Activated T-helper 1 cell treated with anti-CD3 and anti-CD28 coated beads, Interleukin-12 subunit alpha, Interleukin-12 subunit beta, Interleukin-2, Interleukin-4 antibody, amounts not matched to agents 30 ng/mL and 10 ng/mL and 1 ng/mL, durations not matched to agents 14 hours and 24 hours and 36 hours (primary cell): ENCODE data around the gene TOR1AIP2. TPM values are rescaled to one million over a fixed set of nuclear protein-coding genes. Genes with fewer than 3 reads are reported as not detected.

Experiments
- DNase-seq: peaks from one replicate; pipeline ENCODE4 v3.0.0; 2021; ENCODE audit warnings: low spot score
- H3K27ac Mint-ChIP-seq: one replicate; pipeline ENCODE4 v1.8.0; 2021; ENCODE audit warnings: mild to moderate bottlenecking, mixed read lengths
- H3K27me3 Mint-ChIP-seq: one replicate; pipeline ENCODE4 v1.8.0; 2022; ENCODE audit warnings: mild to moderate bottlenecking, moderate library complexity, mixed read lengths; ENCODE audit not compliant: insufficient read depth
- H3K36me3 Mint-ChIP-seq: one replicate; pipeline ENCODE4 v1.8.0; 2021; ENCODE audit warnings: low read depth, mixed read lengths
- H3K4me1 Mint-ChIP-seq: one replicate; pipeline ENCODE4 v1.8.0; 2021; ENCODE audit warnings: low read depth, mixed read lengths
- H3K4me3 Mint-ChIP-seq: one replicate; pipeline ENCODE4 v1.8.0; 2021; ENCODE audit warnings: mild to moderate bottlenecking, moderate library complexity, mixed read lengths
- H3K9me3 Mint-ChIP-seq: one replicate; pipeline ENCODE4 v1.8.0; 2021; ENCODE audit warnings: mixed read lengths
- intact Hi-C: fragments of 100-400 bp; cut with micrococcal nuclease; formaldehyde crosslinking; loops from one replicate; pipeline ENCODE4 v1.15.1; 2024
- total RNA-seq: library from RNA; stranded (reverse); gene quantifications from 2 replicates; pipeline ENCODE4 v1.2.3, GENCODE V29; 2022

Gene TOR1AIP2
- 61.0 and 62.6 TPM in 2 replicates for total RNA-seq

- peaks cover 65% of the 10 kb centered on the region for H3K4me1 Mint-ChIP-seq
- H3K9me3 Mint-ChIP-seq: no peaks in the 10 kb centered on the region
- peak; percentile 84 for DNase-seq
- intact Hi-C loops: loop anchor here (1.0 to 5.0 kb wide), 5 partner anchors 63 to 850 kb away; partner anchors contain the start of genes AXDND1, CEP350, FAM20B and QSOX1
- H3K27me3 Mint-ChIP-seq: no peaks in the 10 kb centered on the region
- H3K27ac Mint-ChIP-seq: peak within 1 kb of the TSS; percentile 83
- peaks cover 23% of the 10 kb centered on the region for H3K36me3 Mint-ChIP-seq
- peak within 1 kb of the TSS; percentile 95 for H3K4me3 Mint-ChIP-seq
Observed at GRCh38 chr1:179877586-179878265, at the start of gene TOR1AIP2. TSS of gene TOR1AIP2 (minus strand) at chr1:179877803. CDS start at chr1:179852665, 25,138 bp downstream.

GRCh38 chr1:179926850-179927205 lies 49.2 kb upstream of the TOR1AIP2 start:
- Mint-ChIP-seq H3K9me3 (no peaks in the 10 kb centered on the region), H3K27ac (no peak overlapping the region), H3K36me3 (peaks cover 8% of the 10 kb centered on the region), H3K27me3 (peaks cover 11% of the 10 kb centered on the region), H3K4me1 (no peaks in the 10 kb centered on the region), H3K4me3 (no peak overlapping the region)
- intact Hi-C loops: no loop called here
- no peak for DNase-seq

GRCh38 chr1:179925922-179926849 lies 48.6 kb upstream of the TOR1AIP2 start:
- Mint-ChIP-seq H3K9me3 (no peaks in the 10 kb centered on the region), H3K4me1 (no peaks in the 10 kb centered on the region), H3K27me3 (peaks cover 10% of the 10 kb centered on the region), H3K36me3 (peaks cover 11% of the 10 kb centered on the region), H3K27ac (no peak overlapping the region), H3K4me3 (no peak overlapping the region)
- intact Hi-C loops: no loop called here
- no peak for DNase-seq

GRCh38 chr1:179925302-179925701 lies 47.7 kb upstream of the TOR1AIP2 start:
- DNase-seq: no peak
- Mint-ChIP-seq H3K36me3 (peaks cover 11% of the 10 kb centered on the region), H3K4me3 (no peak overlapping the region), H3K9me3 (no peaks in the 10 kb centered on the region), H3K27ac (no peak overlapping the region), H3K4me1 (no peaks in the 10 kb centered on the region), H3K27me3 (peaks cover 3% of the 10 kb centered on the region)
- intact Hi-C loops: no loop called here

- intact Hi-C loops: no loop called here
- H3K36me3 Mint-ChIP-seq: peaks cover 14% of the 10 kb centered on the region
- H3K4me3 Mint-ChIP-seq: no peak overlapping the region
- no peaks in the 10 kb centered on the region for H3K9me3 Mint-ChIP-seq
- no peaks in the 10 kb centered on the region for H3K4me1 Mint-ChIP-seq
- DNase-seq: no peak
- H3K27ac Mint-ChIP-seq: no peak overlapping the region
- no peaks in the 10 kb centered on the region for H3K27me3 Mint-ChIP-seq
Observed at GRCh38 chr1:179924268-179924667, 46.7 kb upstream of the TOR1AIP2 start.

- no peak for DNase-seq
- no peak overlapping the region for H3K4me3 Mint-ChIP-seq
- peaks cover 6% of the 10 kb centered on the region for H3K4me1 Mint-ChIP-seq
- peaks cover 23% of the 10 kb centered on the region for H3K36me3 Mint-ChIP-seq
- H3K9me3 Mint-ChIP-seq: no peaks in the 10 kb centered on the region
- intact Hi-C loops: no loop called here
- H3K27ac Mint-ChIP-seq: no peak overlapping the region
- no peaks in the 10 kb centered on the region for H3K27me3 Mint-ChIP-seq
Observed at GRCh38 chr1:179923029-179923428, 45.4 kb upstream of the TOR1AIP2 start.

- no peak for DNase-seq
- Mint-ChIP-seq H3K9me3 (no peaks in the 10 kb centered on the region), H3K27me3 (no peaks in the 10 kb centered on the region), H3K27ac (no peak overlapping the region), H3K4me3 (no peak overlapping the region), H3K4me1 (peaks cover 10% of the 10 kb centered on the region), H3K36me3 (peaks cover 30% of the 10 kb centered on the region)
- intact Hi-C loops: no loop called here
Observed at GRCh38 chr1:179921981-179922872, 44.6 kb upstream of the TOR1AIP2 start.

GRCh38 chr1:179921472-179921871 lies 43.9 kb upstream of the TOR1AIP2 start:
- no peak overlapping the region for H3K27ac Mint-ChIP-seq
- peaks cover 31% of the 10 kb centered on the region for H3K36me3 Mint-ChIP-seq
- DNase-seq: no peak
- intact Hi-C loops: no loop called here
- H3K4me1 Mint-ChIP-seq: peaks cover 10% of the 10 kb centered on the region
- H3K9me3 Mint-ChIP-seq: no peaks in the 10 kb centered on the region
- no peaks in the 10 kb centered on the region for H3K27me3 Mint-ChIP-seq
- no peak overlapping the region for H3K4me3 Mint-ChIP-seq

GRCh38 chr1:179917601-179918429 lies 40.2 kb upstream of the TOR1AIP2 start:
- H3K36me3 Mint-ChIP-seq: peaks cover 24% of the 10 kb centered on the region
- intact Hi-C loops: loop anchor here (2.0 kb wide), 1 partner anchor 37 kb away; the partner anchor contains the start of gene CEP350

GRCh38 chr1:179911812-179912211 lies 34.2 kb upstream of the TOR1AIP2 start:
- intact Hi-C loops: no loop called here
- Mint-ChIP-seq H3K4me3 (no peak overlapping the region), H3K9me3 (no peaks in the 10 kb centered on the region), H3K27ac (no peak overlapping the region), H3K4me1 (peaks cover 5% of the 10 kb centered on the region), H3K27me3 (no peaks in the 10 kb centered on the region), H3K36me3 (peaks cover 21% of the 10 kb centered on the region)
- no peak for DNase-seq

More at GRCh38 chr1:179917601-179918429, 40.2 kb upstream of the TOR1AIP2 start:
- DNase-seq: no peak
- peaks cover 10% of the 10 kb centered on the region for H3K4me1 Mint-ChIP-seq
- H3K4me3 Mint-ChIP-seq: no peak overlapping the region
- H3K27ac Mint-ChIP-seq: no peak overlapping the region
- H3K9me3 Mint-ChIP-seq: no peaks in the 10 kb centered on the region
- no peaks in the 10 kb centered on the region for H3K27me3 Mint-ChIP-seq

GRCh38 chr1:179910934-179911333 lies 33.3 kb upstream of the TOR1AIP2 start:
- H3K4me3 Mint-ChIP-seq: no peak overlapping the region
- H3K27ac Mint-ChIP-seq: no peak overlapping the region
- no peaks in the 10 kb centered on the region for H3K27me3 Mint-ChIP-seq
- peaks cover 5% of the 10 kb centered on the region for H3K4me1 Mint-ChIP-seq
- H3K36me3 Mint-ChIP-seq: peaks cover 21% of the 10 kb centered on the region
- DNase-seq: no peak
- intact Hi-C loops: no loop called here
- H3K9me3 Mint-ChIP-seq: no peaks in the 10 kb centered on the region

GRCh38 chr1:179889589-179889988 lies 12.0 kb upstream of the TOR1AIP2 start:
- peaks cover 21% of the 10 kb centered on the region for H3K36me3 Mint-ChIP-seq
- no peak overlapping the region for H3K4me3 Mint-ChIP-seq
- no peak overlapping the region for H3K27ac Mint-ChIP-seq
- intact Hi-C loops: loop anchor here (10.0 kb wide), 1 partner anchor 1215 kb away; no protein-coding TSS in a partner anchor
- no peaks in the 10 kb centered on the region for H3K9me3 Mint-ChIP-seq
- H3K27me3 Mint-ChIP-seq: no peaks in the 10 kb centered on the region
- DNase-seq: no peak
- H3K4me1 Mint-ChIP-seq: peaks cover 18% of the 10 kb centered on the region
